ENCODE results near the gene TTC23L.

- TF ChIP-seq EZH2phosphoT487 (IDR thresholded peaks at IDR 0.05; ENCODE audit: low read depth) (no peak), CTCF (IDR thresholded peaks at IDR 0.05; ENCODE audit: low read depth, low read length) (no peak)
These were observed 3.6 kb downstream of the TTC23L start for GRCh38 chr5:34842554-34842953.
